NCI-H1105 treated with DMSO at 0.1 percent for 48 hours (cell line): ENCODE data around the gene TTYH1.

Source experiments
- DNase-seq: peaks from one replicate; lab custom pipeline; 2025; lab: John Stamatoyannopoulos, UW

Gene TTYH1

GRCh38 chr19:54481326-54481930 is 66.2 kb downstream of the TTYH1 start:
- DNase-seq, result peak; percentile 69

- no peak for DNase-seq
Measured at GRCh38 chr19:54482889-54483288, 67.6 kb downstream of the TTYH1 start.

- DNase-seq, result no peak
Measured at GRCh38 chr19:54484451-54484850, 69.2 kb downstream of the TTYH1 start.

- no peak for DNase-seq
Measured at GRCh38 chr19:54485851-54486250, 70.6 kb downstream of the TTYH1 start.
